ENCODE data around the gene STARD7. TPM values are rescaled to one million over a fixed set of nuclear protein-coding genes. Genes with fewer than 3 reads are reported as not detected.

STARD7 gene
- total and polyA plus RNA-seq, 2 of the 13 experiments (the other 11 are each of a cell fraction or from before 2014, with no cell fraction given) = 88.2 to 300 TPM

DNA sequence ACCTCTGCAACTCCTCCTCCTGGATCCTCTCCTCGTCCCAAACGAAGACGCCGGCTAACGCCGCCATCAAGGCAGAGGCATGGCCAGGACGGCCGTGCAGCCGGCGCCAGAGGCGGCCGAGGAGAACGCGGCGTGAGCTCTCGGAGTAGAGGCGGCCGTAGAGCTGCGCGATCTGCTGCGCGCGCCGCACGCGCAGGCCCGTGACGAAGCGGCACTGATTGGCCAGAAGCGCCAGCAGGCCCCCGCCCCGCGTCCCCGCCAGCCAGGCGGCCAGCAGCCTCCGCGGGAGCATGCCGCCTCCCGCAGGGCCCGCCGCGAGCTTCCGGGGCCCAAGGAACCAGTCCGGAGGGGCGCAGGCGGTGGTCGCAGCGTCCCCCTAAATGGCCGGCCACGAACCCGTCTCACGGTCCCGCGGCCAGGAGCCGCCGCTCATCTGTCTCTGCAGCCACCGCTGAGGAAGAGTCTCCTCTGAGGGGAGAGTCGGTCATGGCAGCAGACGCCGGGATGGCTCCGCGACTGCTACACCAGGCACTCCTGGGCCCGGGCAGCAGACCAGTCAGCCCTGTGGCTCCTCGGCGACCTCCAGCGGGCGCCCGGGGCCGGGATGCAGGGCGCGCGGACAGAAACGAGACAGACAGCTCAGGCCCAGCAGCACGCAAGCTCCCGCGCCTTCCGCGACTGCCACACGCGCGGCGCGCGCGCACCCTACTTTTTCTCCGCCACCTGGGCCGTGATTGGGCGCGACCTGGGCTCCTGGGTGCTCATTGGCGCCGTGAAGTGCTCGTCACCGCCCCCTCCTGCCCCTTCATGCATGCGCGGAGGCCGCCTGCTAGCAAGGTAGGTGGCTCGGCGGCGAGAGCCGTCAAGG, at the start of gene STARD7 (continued):
- TF ChIP-seq ATF3 (CRISPR knock-in tag; IDR thresholded peaks at IDR 0.05) = no peak; the same call in 1 of the 2 replicates
- peak; percentile 97 for TF ChIP-seq POLR2AphosphoS5 (IDR thresholded peaks at IDR 0.05; ENCODE audit: low read depth, low read length)
- peak; percentile 98 for TF ChIP-seq ZNF501 (CRISPR knock-in tag; IDR thresholded peaks at IDR 0.05)
- TF ChIP-seq NFRKB (IDR thresholded peaks at IDR 0.05) = no peak
- 0 out of 2 replicates have a peak, but pooled peaks have one; percentile 59 for TF ChIP-seq ELF3 (CRISPR knock-in tag; IDR thresholded peaks at IDR 0.05)
- TF ChIP-seq CREB1 (IDR thresholded peaks at IDR 0.05) = peak; percentile 89
- peak; percentile 89 for TF ChIP-seq CREB1 (CRISPR knock-in tag; IDR thresholded peaks at IDR 0.05)
- peak; percentile 52; the same call in 1 of the 2 replicates for TF ChIP-seq IRF2 (CRISPR knock-in tag; IDR thresholded peaks at IDR 0.05)
- TF ChIP-seq ZNF34 (CRISPR knock-in tag; IDR thresholded peaks at IDR 0.05; ENCODE audit: borderline replicate concordance) = peak; percentile 75; the same call in 1 of the 2 replicates
- peak; percentile 80 for TF ChIP-seq SNAPC2 (CRISPR knock-in tag; IDR thresholded peaks at IDR 0.05)
- peak; percentile 88 for TF ChIP-seq SRSF1 (optimal IDR thresholded peaks at IDR 0.05; ENCODE audit: low read depth, low read length)
- peak; percentile 67 for TF ChIP-seq ZNF609 (CRISPR knock-in tag; IDR thresholded peaks at IDR 0.05; ENCODE audit: borderline replicate concordance)
- peak; percentile 87 for TF ChIP-seq HDAC1 (CRISPR knock-in tag; IDR thresholded peaks at IDR 0.05)
- peak; percentile 74 for TF ChIP-seq FOXO1 (CRISPR knock-in tag; IDR thresholded peaks at IDR 0.05)
- peak; percentile 83; the same call in 2 of the 3 replicates for TF ChIP-seq MXI1 (IDR thresholded peaks at IDR 0.05; ENCODE audit: borderline replicate concordance, low read depth, low read length)
- TF ChIP-seq FOXC1 (CRISPR knock-in tag; IDR thresholded peaks at IDR 0.05; ENCODE audit: borderline replicate concordance) = peak; percentile 98
- TF ChIP-seq, protein P1, sequence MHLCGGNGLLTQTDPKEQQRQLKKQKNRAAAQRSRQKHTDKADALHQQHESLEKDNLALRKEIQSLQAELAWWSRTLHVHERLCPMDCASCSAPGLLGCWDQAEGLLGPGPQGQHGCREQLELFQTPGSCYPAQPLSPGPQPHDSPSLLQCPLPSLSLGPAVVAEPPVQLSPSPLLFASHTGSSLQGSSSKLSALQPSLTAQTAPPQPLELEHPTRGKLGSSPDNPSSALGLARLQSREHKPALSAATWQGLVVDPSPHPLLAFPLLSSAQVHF (CRISPR knock-in tag; IDR thresholded peaks at IDR 0.05) = 0 out of 2 replicates have a peak, but pooled peaks have one; percentile 40
- TF ChIP-seq ZNF446 (CRISPR knock-in tag; IDR thresholded peaks at IDR 0.05) = peak; percentile 82
- TF ChIP-seq ZFP36L1 (CRISPR knock-in tag; IDR thresholded peaks at IDR 0.05) = peak; percentile 72
- no peak for TF ChIP-seq NR2F2 (IDR thresholded peaks at IDR 0.05; ENCODE audit: borderline replicate concordance, low read depth)
- no peak for TF ChIP-seq TBP (CRISPR knock-in tag; IDR thresholded peaks at IDR 0.05)
- TF ChIP-seq ZNF292 (CRISPR knock-in tag; IDR thresholded peaks at IDR 0.05; ENCODE audit: borderline replicate concordance, low read depth) = peak; percentile 69
- peak; percentile 98 for TF ChIP-seq ZNF547 (CRISPR knock-in tag; IDR thresholded peaks at IDR 0.05)
- peak; percentile 30; the same call in 1 of the 2 replicates for TF ChIP-seq RFXAP (CRISPR knock-in tag; IDR thresholded peaks at IDR 0.05; ENCODE audit: borderline replicate concordance)
- no peak for TF ChIP-seq XBP1 (CRISPR knock-in tag; IDR thresholded peaks at IDR 0.05)
